ENCODE measurements around the gene AP5S1. TPM values are rescaled to one million over a fixed set of nuclear protein-coding genes. Genes with fewer than 3 reads are reported as not detected.

AP5S1 gene
- total and polyA plus RNA-seq, 9 of the 15 experiments (the other 6 are each of a cell fraction or from before 2014, with no cell fraction given), result 2.6 to 8.8 (median 4.4) TPM

- TF ChIP-seq, protein P1, sequence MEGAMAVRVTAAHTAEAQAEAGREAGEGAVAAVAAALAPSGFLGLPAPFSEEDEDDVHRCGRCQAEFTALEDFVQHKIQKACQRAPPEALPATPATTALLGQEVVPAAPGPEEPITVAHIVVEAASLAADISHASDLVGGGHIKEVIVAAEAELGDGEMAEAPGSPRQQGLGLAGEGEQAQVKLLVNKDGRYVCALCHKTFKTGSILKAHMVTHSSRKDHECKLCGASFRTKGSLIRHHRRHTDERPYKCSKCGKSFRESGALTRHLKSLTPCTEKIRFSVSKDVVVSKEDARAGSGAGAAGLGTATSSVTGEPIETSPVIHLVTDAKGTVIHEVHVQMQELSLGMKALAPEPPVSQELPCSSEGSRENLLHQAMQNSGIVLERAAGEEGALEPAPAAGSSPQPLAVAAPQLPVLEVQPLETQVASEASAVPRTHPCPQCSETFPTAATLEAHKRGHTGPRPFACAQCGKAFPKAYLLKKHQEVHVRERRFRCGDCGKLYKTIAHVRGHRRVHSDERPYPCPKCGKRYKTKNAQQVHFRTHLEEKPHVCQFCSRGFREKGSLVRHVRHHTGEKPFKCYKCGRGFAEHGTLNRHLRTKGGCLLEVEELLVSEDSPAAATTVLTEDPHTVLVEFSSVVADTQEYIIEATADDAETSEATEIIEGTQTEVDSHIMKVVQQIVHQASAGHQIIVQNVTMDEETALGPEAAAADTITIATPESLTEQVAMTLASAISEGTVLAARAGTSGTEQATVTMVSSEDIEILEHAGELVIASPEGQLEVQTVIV (CRISPR knock-in tag; IDR thresholded peaks at IDR 0.05; ENCODE audit: borderline replicate concordance), result no peak
- no peak for TF ChIP-seq LEF1 (IDR thresholded peaks at IDR 0.05)
Measured at GRCh38 chr20:3857405-3857804, 37.1 kb downstream of the AP5S1 start (continued).

DNA sequence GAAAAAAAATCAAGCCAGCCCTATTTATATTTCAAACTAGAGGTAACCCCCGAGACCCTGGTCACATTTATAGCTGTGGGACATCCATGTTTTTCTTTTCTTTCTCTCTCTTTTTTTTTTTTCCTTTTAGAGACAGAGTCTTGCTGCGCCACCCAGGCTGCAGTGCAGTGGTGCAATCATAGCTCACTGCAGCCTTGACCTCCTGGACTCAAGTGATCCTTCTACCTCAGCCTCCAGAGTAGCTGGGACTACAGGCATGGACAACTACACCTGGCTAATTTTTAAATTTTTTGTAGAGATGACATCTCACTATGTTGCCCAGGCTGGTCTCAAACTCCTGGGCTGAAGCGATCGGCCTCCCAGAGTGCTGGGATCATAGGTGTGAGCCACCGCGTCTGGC is 38.3 kb downstream of the AP5S1 start:
- Histone ChIP-seq H3K9ac (ENCODE audit: insufficient read depth in 1 of 2, low read depth in 2 of 2, low read length in 2 of 2) (no peak overlapping the region), H3K79me2 (ENCODE audit: control insufficient read depth, insufficient read depth, low read length) (peaks cover 4% of the 10 kb centered on the region; the same call in 1 of the 3 replicates), H3K4me2 (ENCODE audit: insufficient read depth, low read length) (no peak overlapping the region), H3K27ac (ENCODE audit: extremely low read depth, low read depth, low read length) (no peak overlapping the region), H3K9me1 (ENCODE audit: control insufficient read depth, insufficient read depth, low read length) (peaks cover 2% of the 10 kb centered on the region), H3K4me3 (no peak overlapping the region), H4K20me1 (replicated peaks; ENCODE audit: control insufficient read depth, insufficient read depth, low read length) (no peaks in the 10 kb centered on the region), H2AFZ (ENCODE audit: low read depth, low read length) (no peak overlapping the region), H3K9me3 (replicated peaks; ENCODE audit: control insufficient read depth, insufficient read depth, low read depth, low read length) (peaks cover 4% of the 10 kb centered on the region; the same call in 1 of the 2 replicates), H3K27me3 (ENCODE audit: control insufficient read depth in 2 of 2, insufficient read depth in 2 of 2, low read length in 2 of 2) (no peaks in the 10 kb centered on the region; a peak in 1 of 5 replicates), H3K36me3 (ENCODE audit: control insufficient read depth, insufficient read depth, low read length) (peaks cover 63% of the 10 kb centered on the region), H3K4me1 (replicated peaks in 1 of 2; ENCODE audit: control insufficient read depth in 2 of 2, insufficient read depth in 2 of 2, low read length in 2 of 2) (no peaks in the 10 kb centered on the region)
- ATAC-seq (no peak), FAIRE-seq (no peak), DNase-seq (ENCODE audit: extremely low read depth in 1 of 4, low spot score in 3 of 4) (no peak)
- intact Hi-C loops (cut with micrococcal nuclease) (no loop called here), in situ Hi-C loops (cut with MboI) (no loop called here)
- no TSS peak for BruUV-seq (replicated peaks)
- CTCF ChIA-PET (ENCODE audit: low intra/inter-chr PET ratio), result no interaction called here
- 100% methylated on average over 3 of the region's 6 CpGs for WGBS (ENCODE audit: insufficient coverage, low coverage, missing lambda C conversion rate)
- POLR2A ChIA-PET, result no interaction called here
- TF ChIP-seq, protein P2, sequence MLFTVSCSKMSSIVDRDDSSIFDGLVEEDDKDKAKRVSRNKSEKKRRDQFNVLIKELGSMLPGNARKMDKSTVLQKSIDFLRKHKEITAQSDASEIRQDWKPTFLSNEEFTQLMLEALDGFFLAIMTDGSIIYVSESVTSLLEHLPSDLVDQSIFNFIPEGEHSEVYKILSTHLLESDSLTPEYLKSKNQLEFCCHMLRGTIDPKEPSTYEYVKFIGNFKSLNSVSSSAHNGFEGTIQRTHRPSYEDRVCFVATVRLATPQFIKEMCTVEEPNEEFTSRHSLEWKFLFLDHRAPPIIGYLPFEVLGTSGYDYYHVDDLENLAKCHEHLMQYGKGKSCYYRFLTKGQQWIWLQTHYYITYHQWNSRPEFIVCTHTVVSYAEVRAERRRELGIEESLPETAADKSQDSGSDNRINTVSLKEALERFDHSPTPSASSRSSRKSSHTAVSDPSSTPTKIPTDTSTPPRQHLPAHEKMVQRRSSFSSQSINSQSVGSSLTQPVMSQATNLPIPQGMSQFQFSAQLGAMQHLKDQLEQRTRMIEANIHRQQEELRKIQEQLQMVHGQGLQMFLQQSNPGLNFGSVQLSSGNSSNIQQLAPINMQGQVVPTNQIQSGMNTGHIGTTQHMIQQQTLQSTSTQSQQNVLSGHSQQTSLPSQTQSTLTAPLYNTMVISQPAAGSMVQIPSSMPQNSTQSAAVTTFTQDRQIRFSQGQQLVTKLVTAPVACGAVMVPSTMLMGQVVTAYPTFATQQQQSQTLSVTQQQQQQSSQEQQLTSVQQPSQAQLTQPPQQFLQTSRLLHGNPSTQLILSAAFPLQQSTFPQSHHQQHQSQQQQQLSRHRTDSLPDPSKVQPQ (CRISPR knock-in tag; IDR thresholded peaks at IDR 0.05; ENCODE audit: borderline replicate concordance), result no peak
- no peak for TF ChIP-seq SAP30 (IDR thresholded peaks at IDR 0.05; ENCODE audit: borderline replicate concordance, insufficient read depth, low read depth, low read length, poor library complexity, severe bottlenecking)
- no peak for TF ChIP-seq RFX5 (IDR thresholded peaks at IDR 0.05; ENCODE audit: low read depth, low read length)
- no peak for TF ChIP-seq POLR2B (IDR thresholded peaks at IDR 0.05; ENCODE audit: low read depth, partially characterized antibody)
- no peak for TF ChIP-seq MAZ (CRISPR knock-in tag; conservative IDR thresholded peaks at IDR 0.05 in 1 of 2, IDR thresholded peaks at IDR 0.05 in 1 of 2)
- TF ChIP-seq NFE2 (IDR thresholded peaks at IDR 0.05; ENCODE audit: low read depth), result no peak
- TF ChIP-seq FOXP4 (CRISPR knock-in tag; IDR thresholded peaks at IDR 0.05; ENCODE audit: borderline replicate concordance), result no peak
- no peak for TF ChIP-seq NR2C1 (IDR thresholded peaks at IDR 0.05)
- no peak for TF ChIP-seq NR2C1 (tag; IDR thresholded peaks at IDR 0.05)
- no peak for TF ChIP-seq RAD21 (CRISPR knock-in tag; conservative IDR thresholded peaks at IDR 0.05 in 1 of 2, IDR thresholded peaks at IDR 0.05 in 1 of 2)

Measured in K562 (cell line).